HG03066 (cell line): ENCODE measurements around the gene BOLA3.
"Not testable (repeated sequence)": the region's sequence is repeated elsewhere in the genome, so short reads cannot be mapped to it uniquely, and the experiment has no call there.

Experiments
- ATAC-seq: cut with Tn5 transposase; IDR thresholded peaks from one replicate; pipeline ENCODE4 v1.9.1; 2021; ENCODE audit warnings: low read depth; ENCODE audit not compliant: unreplicated experiment

BOLA3 gene

GRCh38 chr2:74149570-74150319 is 2.0 kb upstream of the BOLA3 start:
- no peak for ATAC-seq

GRCh38 chr2:74149247-74149525 is 1.5 kb upstream of the BOLA3 start:
- ATAC-seq: no peak

- no peak for ATAC-seq
Observed at GRCh38 chr2:74148457-74149246, 940 bp upstream of the BOLA3 start.

GRCh38 chr2:74146929-74147726 is 584 bp downstream of the BOLA3 start:
- ATAC-seq: peak; percentile 29

- ATAC-seq: no peak
Observed at GRCh38 chr2:74142340-74142739, 5.4 kb downstream of the BOLA3 start.

GRCh38 chr2:74138600-74139323 is 8.9 kb downstream of the BOLA3 start:
- no peak for ATAC-seq

GRCh38 chr2:74137651-74138599 is 9.8 kb downstream of the BOLA3 start:
- ATAC-seq: no peak

- ATAC-seq: no peak
Observed at GRCh38 chr2:74131901-74132300, 15.8 kb downstream of the BOLA3 start.

- ATAC-seq: no peak
Observed at GRCh38 chr2:74130211-74130995, 17.3 kb downstream of the BOLA3 start.

- no peak for ATAC-seq
Observed at GRCh38 chr2:74128206-74128605, 19.5 kb downstream of the BOLA3 start.

GRCh38 chr2:74123955-74124354 is 23.8 kb downstream of the BOLA3 start:
- ATAC-seq: not testable (repeated sequence)

GRCh38 chr2:74121846-74122245 is 25.9 kb downstream of the BOLA3 start:
- ATAC-seq: not testable (repeated sequence)

GRCh38 chr2:74119912-74120825 is 27.5 kb downstream of the BOLA3 start:
- peak; percentile 93 for ATAC-seq

- ATAC-seq: no peak
Observed at GRCh38 chr2:74119339-74119738, 28.4 kb downstream of the BOLA3 start.

GRCh38 chr2:74111380-74111779 is 36.3 kb downstream of the BOLA3 start:
- ATAC-seq: no peak

- no peak for ATAC-seq
Observed at GRCh38 chr2:74110537-74110936, 37.2 kb downstream of the BOLA3 start.

GRCh38 chr2:74109551-74109950 is 38.2 kb downstream of the BOLA3 start:
- no peak for ATAC-seq

GRCh38 chr2:74107071-74107470 is 40.6 kb downstream of the BOLA3 start:
- no peak for ATAC-seq
